ENCODE data around the gene RABEP2.
"Not testable (repeated sequence)": the region's sequence is repeated elsewhere in the genome, so short reads cannot be mapped to it uniquely, and the experiment has no call there.

Gene RABEP2

DNA sequence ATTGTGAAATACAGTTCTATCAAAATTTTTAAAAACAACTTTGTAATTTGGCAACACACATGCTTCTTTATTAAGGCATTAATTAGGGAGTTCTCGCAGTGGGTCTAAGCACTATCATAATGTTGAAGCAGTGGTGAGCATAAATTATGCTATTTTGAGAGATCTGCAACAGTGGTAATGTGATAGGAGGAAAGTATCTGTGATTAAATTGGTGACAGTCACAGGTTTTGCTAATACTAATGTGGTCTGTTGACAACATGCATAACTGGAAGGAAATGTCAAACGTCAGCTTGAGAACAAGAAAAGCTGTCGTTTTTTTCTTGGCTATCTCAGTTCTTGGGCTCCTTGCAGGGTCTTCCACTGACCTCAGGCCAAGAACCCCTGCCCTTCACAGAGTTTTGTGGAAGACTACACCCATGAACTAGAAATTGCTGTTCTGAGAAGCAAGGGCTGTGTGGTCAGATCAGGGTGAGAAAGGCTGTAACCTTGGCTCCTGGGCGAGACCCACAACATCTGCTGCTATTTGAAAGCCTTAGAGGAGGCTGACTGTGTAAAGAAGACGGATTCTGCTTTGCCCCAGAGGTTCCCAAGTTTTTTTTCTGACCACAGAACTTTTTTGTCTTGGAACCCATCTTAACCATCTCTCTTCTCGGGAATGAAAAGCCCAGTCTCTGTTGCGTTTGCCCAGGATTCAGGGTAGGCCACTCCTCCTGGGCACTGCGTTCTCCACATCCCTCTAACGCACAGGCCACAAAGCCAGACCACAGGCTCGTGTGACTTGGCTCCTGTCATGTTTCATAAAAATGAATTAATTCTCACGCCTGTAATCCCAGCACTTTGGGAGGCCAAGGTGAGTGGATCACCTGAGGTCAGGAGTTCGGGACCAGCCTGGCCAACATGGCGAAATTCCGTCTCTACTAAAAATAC lies 32.8 kb downstream of the RABEP2 start:
- Histone ChIP-seq H3F3A (ENCODE audit: low read depth) (no peaks in the 10 kb centered on the region), H4K20me1 (ENCODE audit: insufficient read depth, low read length, poor library complexity, severe bottlenecking) (no peaks in the 10 kb centered on the region), H3K79me2 (ENCODE audit: insufficient read depth, low read length) (no peaks in the 10 kb centered on the region), H3K9ac (ENCODE audit: low read depth, low read length, poor library complexity, severe bottlenecking) (no peak overlapping the region), H3K36me3 (ENCODE audit: insufficient read depth, low read length) (no peaks in the 10 kb centered on the region), H3K9me3 (ENCODE audit: insufficient read depth, low read depth, low read length) (no peaks in the 10 kb centered on the region), H3K9me2 (replicated peaks; ENCODE audit: low read depth, low read length) (no peaks in the 10 kb centered on the region), H2AFZ (ENCODE audit: low read length) (no peak overlapping the region), H3K4me1 (ENCODE audit: insufficient read depth, low read length, poor library complexity, severe bottlenecking) (no peaks in the 10 kb centered on the region), H3K4me3 (ENCODE audit: low read length, poor library complexity, severe bottlenecking) (no peak overlapping the region), H3K4me2 (ENCODE audit: low read depth, low read length, poor library complexity, severe bottlenecking) (no peak overlapping the region), H3K27me3 (ENCODE audit: insufficient read depth, low read length, poor library complexity, severe bottlenecking) (no peaks in the 10 kb centered on the region)
- TF ChIP-seq EZH2phosphoT487 (IDR thresholded peaks at IDR 0.05; ENCODE audit: borderline replicate concordance): no peak
- TF ChIP-seq, protein P1, sequence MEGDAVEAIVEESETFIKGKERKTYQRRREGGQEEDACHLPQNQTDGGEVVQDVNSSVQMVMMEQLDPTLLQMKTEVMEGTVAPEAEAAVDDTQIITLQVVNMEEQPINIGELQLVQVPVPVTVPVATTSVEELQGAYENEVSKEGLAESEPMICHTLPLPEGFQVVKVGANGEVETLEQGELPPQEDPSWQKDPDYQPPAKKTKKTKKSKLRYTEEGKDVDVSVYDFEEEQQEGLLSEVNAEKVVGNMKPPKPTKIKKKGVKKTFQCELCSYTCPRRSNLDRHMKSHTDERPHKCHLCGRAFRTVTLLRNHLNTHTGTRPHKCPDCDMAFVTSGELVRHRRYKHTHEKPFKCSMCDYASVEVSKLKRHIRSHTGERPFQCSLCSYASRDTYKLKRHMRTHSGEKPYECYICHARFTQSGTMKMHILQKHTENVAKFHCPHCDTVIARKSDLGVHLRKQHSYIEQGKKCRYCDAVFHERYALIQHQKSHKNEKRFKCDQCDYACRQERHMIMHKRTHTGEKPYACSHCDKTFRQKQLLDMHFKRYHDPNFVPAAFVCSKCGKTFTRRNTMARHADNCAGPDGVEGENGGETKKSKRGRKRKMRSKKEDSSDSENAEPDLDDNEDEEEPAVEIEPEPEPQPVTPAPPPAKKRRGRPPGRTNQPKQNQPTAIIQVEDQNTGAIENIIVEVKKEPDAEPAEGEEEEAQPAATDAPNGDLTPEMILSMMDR (conservative IDR thresholded peaks at IDR 0.05; ENCODE audit: low read length): no peak

DNA sequence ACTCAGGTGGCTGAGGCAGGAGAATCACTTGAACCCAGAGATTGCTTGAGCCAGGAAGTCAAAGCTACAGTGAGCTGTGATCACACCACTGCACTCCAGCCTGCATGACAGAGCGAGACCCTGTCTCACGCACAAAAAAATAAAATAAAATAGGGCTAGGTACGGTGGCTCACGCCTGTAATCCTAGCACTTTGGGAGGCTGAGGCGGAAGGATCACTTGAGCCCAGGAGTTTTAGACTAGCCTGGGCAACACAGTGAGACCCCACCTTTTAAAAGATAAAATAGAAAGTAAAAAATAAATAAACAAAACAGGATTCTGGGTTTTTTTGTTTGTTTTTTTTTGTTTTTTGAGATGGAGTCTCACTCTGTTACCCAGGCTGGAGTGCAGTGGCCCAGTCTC lies 34.7 kb downstream of the RABEP2 start:
- H3K4me1 ChIP-seq (ENCODE audit: insufficient read depth, low read length, poor library complexity, severe bottlenecking); H3K9me2 ChIP-seq (replicated peaks; ENCODE audit: low read depth, low read length); H3K9me3 ChIP-seq (ENCODE audit: insufficient read depth, low read depth, low read length); H3K27me3 ChIP-seq (ENCODE audit: insufficient read depth, low read length, poor library complexity, severe bottlenecking); H3F3A ChIP-seq (ENCODE audit: low read depth); H3K4me2 ChIP-seq (ENCODE audit: low read depth, low read length, poor library complexity, severe bottlenecking); H3K79me2 ChIP-seq (ENCODE audit: insufficient read depth, low read length); H3K9ac ChIP-seq (ENCODE audit: low read depth, low read length, poor library complexity, severe bottlenecking); H2AFZ ChIP-seq (ENCODE audit: low read length); H3K36me3 ChIP-seq (ENCODE audit: insufficient read depth, low read length); H4K20me1 ChIP-seq (ENCODE audit: insufficient read depth, low read length, poor library complexity, severe bottlenecking); H3K4me3 ChIP-seq (ENCODE audit: low read length, poor library complexity, severe bottlenecking): not testable (repeated sequence)

DNA sequence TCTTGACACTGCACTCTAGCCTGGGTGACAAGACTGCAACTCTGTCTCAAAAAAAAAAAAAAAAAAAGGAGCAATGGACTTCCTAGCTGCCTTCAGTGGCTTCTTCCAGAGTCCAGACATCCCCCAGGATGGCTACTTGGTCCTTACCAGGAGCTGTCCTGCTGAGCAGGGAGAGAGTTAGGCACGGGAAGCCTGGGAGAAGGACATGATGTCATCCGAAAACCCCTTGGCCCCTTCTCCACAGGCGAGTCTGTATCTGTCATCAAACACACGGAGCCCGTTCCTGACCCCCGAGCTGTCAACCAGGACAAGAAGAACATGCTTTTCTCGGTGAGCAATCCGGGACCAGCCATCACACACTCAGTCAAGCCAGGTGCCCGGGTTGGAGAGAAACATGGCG lies 38.1 kb downstream of the RABEP2 start:
- no peak overlapping the region for H3K9ac ChIP-seq (ENCODE audit: low read depth, low read length, poor library complexity, severe bottlenecking)
- no peaks in the 10 kb centered on the region for H3F3A ChIP-seq (ENCODE audit: low read depth)
- H3K79me2 ChIP-seq (ENCODE audit: insufficient read depth, low read length): no peaks in the 10 kb centered on the region
- no peaks in the 10 kb centered on the region for H3K4me1 ChIP-seq (ENCODE audit: insufficient read depth, low read length, poor library complexity, severe bottlenecking)
- H3K9me3 ChIP-seq (ENCODE audit: insufficient read depth, low read depth, low read length): no peaks in the 10 kb centered on the region
- no peak for TF ChIP-seq EZH2phosphoT487 (IDR thresholded peaks at IDR 0.05; ENCODE audit: borderline replicate concordance)
- TF ChIP-seq, protein P1 (conservative IDR thresholded peaks at IDR 0.05; ENCODE audit: low read length): no peak
- no peaks in the 10 kb centered on the region for H4K20me1 ChIP-seq (ENCODE audit: insufficient read depth, low read length, poor library complexity, severe bottlenecking)
- H3K9me2 ChIP-seq (replicated peaks; ENCODE audit: low read depth, low read length): no peaks in the 10 kb centered on the region
- no peak overlapping the region for H3K4me3 ChIP-seq (ENCODE audit: low read length, poor library complexity, severe bottlenecking)
- no peaks in the 10 kb centered on the region for H3K27me3 ChIP-seq (ENCODE audit: insufficient read depth, low read length, poor library complexity, severe bottlenecking)
- H2AFZ ChIP-seq (ENCODE audit: low read length): no peak overlapping the region
- no peak overlapping the region for H3K4me2 ChIP-seq (ENCODE audit: low read depth, low read length, poor library complexity, severe bottlenecking)
- no peaks in the 10 kb centered on the region for H3K36me3 ChIP-seq (ENCODE audit: insufficient read depth, low read length)

DNA sequence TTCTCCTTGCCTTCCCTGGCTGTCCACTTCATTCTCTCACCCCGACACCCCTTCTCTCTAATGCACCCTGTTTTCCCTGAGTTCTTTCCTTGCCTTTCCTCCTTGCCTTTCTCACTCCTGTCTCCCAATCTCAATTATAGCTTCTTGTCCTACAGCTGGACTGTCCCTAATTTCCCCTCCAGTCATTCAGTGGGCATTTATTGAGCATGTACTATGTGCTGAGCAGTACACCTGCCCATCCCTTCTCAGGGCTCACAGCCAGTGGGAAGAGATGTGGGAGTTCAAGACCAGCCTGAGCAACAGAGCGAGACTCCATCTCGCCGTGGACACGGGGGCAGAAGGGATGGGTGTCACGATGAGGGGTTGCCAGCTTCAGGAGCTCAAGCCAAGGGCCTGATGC lies 41.0 kb downstream of the RABEP2 start:
- H3K79me2 ChIP-seq (ENCODE audit: insufficient read depth, low read length): peaks cover 5% of the 10 kb centered on the region
- TF ChIP-seq, protein P1 (conservative IDR thresholded peaks at IDR 0.05; ENCODE audit: low read length): no peak
- TF ChIP-seq EZH2phosphoT487 (IDR thresholded peaks at IDR 0.05; ENCODE audit: borderline replicate concordance): no peak
- H3K9me2 ChIP-seq (replicated peaks; ENCODE audit: low read depth, low read length): no peaks in the 10 kb centered on the region
- H3K4me2 ChIP-seq (ENCODE audit: low read depth, low read length, poor library complexity, severe bottlenecking): no peak overlapping the region
- no peaks in the 10 kb centered on the region for H3K27me3 ChIP-seq (ENCODE audit: insufficient read depth, low read length, poor library complexity, severe bottlenecking)
- no peaks in the 10 kb centered on the region for H3K36me3 ChIP-seq (ENCODE audit: insufficient read depth, low read length)
- H3K9me3 ChIP-seq (ENCODE audit: insufficient read depth, low read depth, low read length): no peaks in the 10 kb centered on the region
- peaks cover 9% of the 10 kb centered on the region for H3K4me1 ChIP-seq (ENCODE audit: insufficient read depth, low read length, poor library complexity, severe bottlenecking)
- no peak overlapping the region for H3K9ac ChIP-seq (ENCODE audit: low read depth, low read length, poor library complexity, severe bottlenecking)
- H3F3A ChIP-seq (ENCODE audit: low read depth): no peaks in the 10 kb centered on the region
- H3K4me3 ChIP-seq (ENCODE audit: low read length, poor library complexity, severe bottlenecking): no peak overlapping the region
- no peak overlapping the region for H2AFZ ChIP-seq (ENCODE audit: low read length)
- no peaks in the 10 kb centered on the region for H4K20me1 ChIP-seq (ENCODE audit: insufficient read depth, low read length, poor library complexity, severe bottlenecking)
